Tibial nerve (tissue), 3 donors: Measurements from ENCODE around the gene GSPT1.

ENCODE experiments used
- POLR2A ChIP-seq, 2 donors: fragments of 450-650 bp; IDR thresholded peaks; one replicate each; pipeline ENCODE4 v1.6.1; 2017; ENCODE audit warnings: antibody characterized with exemption in 2 of 2, mild to moderate bottlenecking in 2 of 2, moderate library complexity in 2 of 2
- TF ChIP-seq, protein P1 (sequence below), 5 experiments: fragments of 200-600 bp in 3 of 5; fragments of 450-650 bp in 2 of 5; sonication (generic) in 3 of 5; IDR thresholded peaks; one replicate each; pipeline ENCODE4 v1.5.1; 2016 to 2019; ENCODE audit warnings: antibody characterized with exemption in 5 of 5, mild to moderate bottlenecking in 3 of 5, moderate library complexity in 2 of 5

DNA sequence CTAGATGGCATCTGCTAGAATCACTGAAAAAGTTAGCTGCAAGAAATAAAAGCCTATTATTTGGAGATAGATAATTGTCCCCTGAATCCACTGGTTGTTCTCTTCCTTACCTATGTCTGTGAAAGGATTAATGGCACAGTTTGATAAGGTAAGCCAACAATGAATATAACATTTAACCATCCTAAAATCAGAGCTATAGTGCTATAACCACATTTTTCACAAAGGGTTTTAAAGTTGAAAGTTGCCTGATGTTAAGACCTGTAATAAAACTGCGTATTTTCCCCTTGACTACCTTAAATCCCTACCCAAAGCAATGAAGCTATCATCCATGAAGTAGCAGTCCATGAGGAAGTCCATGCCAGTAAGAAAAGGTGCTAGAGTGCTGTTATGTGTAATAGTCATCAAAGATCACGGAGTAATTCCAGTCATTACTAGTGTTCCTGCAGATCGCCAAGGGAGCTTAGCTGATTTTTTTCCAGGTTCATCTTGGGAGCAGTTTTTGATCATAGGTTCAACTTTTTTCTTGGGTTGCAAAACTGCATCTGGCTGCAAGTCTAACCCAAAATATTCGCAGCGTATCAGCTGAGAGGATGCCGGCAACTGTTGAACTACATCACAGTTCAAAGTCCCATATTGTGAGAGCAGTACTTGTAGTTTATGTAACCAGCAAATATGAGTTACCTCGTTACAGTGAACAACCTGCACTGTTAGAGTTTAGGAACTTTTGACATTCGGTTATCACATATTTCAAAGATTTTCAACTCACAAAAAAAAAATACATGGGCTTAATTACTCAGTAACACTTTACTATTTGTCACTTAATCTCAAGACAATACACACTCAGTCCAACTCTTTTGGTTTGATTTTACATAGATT, 46.2 kb downstream of the GSPT1 start:
- TF ChIP-seq, protein P1, sequence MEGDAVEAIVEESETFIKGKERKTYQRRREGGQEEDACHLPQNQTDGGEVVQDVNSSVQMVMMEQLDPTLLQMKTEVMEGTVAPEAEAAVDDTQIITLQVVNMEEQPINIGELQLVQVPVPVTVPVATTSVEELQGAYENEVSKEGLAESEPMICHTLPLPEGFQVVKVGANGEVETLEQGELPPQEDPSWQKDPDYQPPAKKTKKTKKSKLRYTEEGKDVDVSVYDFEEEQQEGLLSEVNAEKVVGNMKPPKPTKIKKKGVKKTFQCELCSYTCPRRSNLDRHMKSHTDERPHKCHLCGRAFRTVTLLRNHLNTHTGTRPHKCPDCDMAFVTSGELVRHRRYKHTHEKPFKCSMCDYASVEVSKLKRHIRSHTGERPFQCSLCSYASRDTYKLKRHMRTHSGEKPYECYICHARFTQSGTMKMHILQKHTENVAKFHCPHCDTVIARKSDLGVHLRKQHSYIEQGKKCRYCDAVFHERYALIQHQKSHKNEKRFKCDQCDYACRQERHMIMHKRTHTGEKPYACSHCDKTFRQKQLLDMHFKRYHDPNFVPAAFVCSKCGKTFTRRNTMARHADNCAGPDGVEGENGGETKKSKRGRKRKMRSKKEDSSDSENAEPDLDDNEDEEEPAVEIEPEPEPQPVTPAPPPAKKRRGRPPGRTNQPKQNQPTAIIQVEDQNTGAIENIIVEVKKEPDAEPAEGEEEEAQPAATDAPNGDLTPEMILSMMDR (IDR thresholded peaks at IDR 0.05): no peak
- TF ChIP-seq POLR2A (IDR thresholded peaks at IDR 0.05): no peak
